ENCODE measurements around the gene CRYBB1. TPM values are rescaled to one million over a fixed set of nuclear protein-coding genes. Genes with fewer than 3 reads are reported as not detected.
A peak's percentile ranks its signal among the peaks of the same experiment; 100 is the strongest.

CRYBB1 gene
- total RNA-seq, 1 donor from 2014 or later = not detected

- DNase-seq (ENCODE audit: low read depth, low spot score) = no peak
These were observed 60.9 kb downstream of the CRYBB1 start for GRCh38 chr22:26556904-26557303.

- no peak for DNase-seq (ENCODE audit: low read depth, low spot score)
These were observed 62.3 kb downstream of the CRYBB1 start for GRCh38 chr22:26555478-26555877.

- no peak for DNase-seq (ENCODE audit: low read depth, low spot score)
These were observed 62.9 kb downstream of the CRYBB1 start for GRCh38 chr22:26554956-26555355.

GRCh38 chr22:26553056-26553752 lies 64.6 kb downstream of the CRYBB1 start:
- peak; percentile 48 for DNase-seq (ENCODE audit: low read depth, low spot score)

GRCh38 chr22:26552466-26552865 lies 65.4 kb downstream of the CRYBB1 start:
- DNase-seq (ENCODE audit: low read depth, low spot score) = no peak

GRCh38 chr22:26551568-26551967 lies 66.3 kb downstream of the CRYBB1 start:
- DNase-seq (ENCODE audit: low read depth, low spot score) = no peak

- DNase-seq (ENCODE audit: low read depth, low spot score) = no peak
These were observed 67.3 kb downstream of the CRYBB1 start for GRCh38 chr22:26550498-26551033.

- no peak for DNase-seq (ENCODE audit: low read depth, low spot score)
These were observed 67.8 kb downstream of the CRYBB1 start for GRCh38 chr22:26549902-26550497.

Other genes starting within 250 kb of the CRYBB1 start
- gene ASPHD2, start 188.8 kb downstream of the CRYBB1 start, total RNA-seq = 7.5 and 8.2 TPM in 2 replicates
- gene HPS4, start 134.2 kb downstream of the CRYBB1 start, total RNA-seq = 18.0 and 18.4 TPM in 2 replicates
- gene SRRD, start 134.2 kb downstream of the CRYBB1 start, total RNA-seq = 17.6 and 28.9 TPM in 2 replicates
- gene TFIP11, start 105.6 kb downstream of the CRYBB1 start, total RNA-seq = 40.1 and 57.1 TPM in 2 replicates
- gene TPST2, start 27.9 kb downstream of the CRYBB1 start, total RNA-seq = 33.6 and 56.7 TPM in 2 replicates
- gene CRYBA4, start 3.9 kb upstream of the CRYBB1 start, total RNA-seq = not detected in 2 replicates
- gene MIAT, start 39.6 kb upstream of the CRYBB1 start, total RNA-seq = 0.26 and 0.32 TPM in 2 replicates

Measured in pulmonary artery endothelial cell (primary cell).